NCI-H146 (cell line): ENCODE data around the gene MRPL43.

Experiments
- DNase-seq: peaks from one replicate; lab custom pipeline; 2025; lab: John Stamatoyannopoulos, UW

MRPL43 gene

GRCh38 chr10:101019440-101019703, 32.1 kb upstream of the MRPL43 start:
- no peak for DNase-seq

- peak; percentile 85 for DNase-seq
Observed at GRCh38 chr10:101018600-101019439, 31.5 kb upstream of the MRPL43 start.

GRCh38 chr10:101018118-101018599, 30.9 kb upstream of the MRPL43 start:
- no peak for DNase-seq

DNA sequence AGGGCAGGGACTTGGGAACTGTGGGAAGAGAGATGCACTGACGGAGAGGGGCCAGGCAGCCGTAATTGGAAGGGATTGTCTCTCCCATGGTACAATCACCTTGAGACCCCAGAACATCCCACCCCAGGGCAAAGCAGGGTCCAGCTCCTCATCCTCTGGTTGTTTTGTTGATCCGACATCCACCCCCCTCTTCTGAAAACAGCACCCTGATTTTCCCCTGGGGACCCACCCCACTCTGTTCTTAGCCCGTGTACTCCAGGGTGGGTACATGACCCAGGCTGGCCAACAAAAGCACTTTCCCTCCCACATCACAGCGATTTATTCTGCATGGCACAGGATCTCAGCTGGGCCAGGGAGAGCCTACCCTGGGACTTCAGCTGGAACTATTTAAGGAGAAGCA, 29.5 kb upstream of the MRPL43 start:
- DNase-seq: no peak

GRCh38 chr10:101015582-101015973, 28.3 kb upstream of the MRPL43 start:
- DNase-seq: no peak

GRCh38 chr10:101014966-101015581, 27.8 kb upstream of the MRPL43 start:
- DNase-seq: no peak

DNA sequence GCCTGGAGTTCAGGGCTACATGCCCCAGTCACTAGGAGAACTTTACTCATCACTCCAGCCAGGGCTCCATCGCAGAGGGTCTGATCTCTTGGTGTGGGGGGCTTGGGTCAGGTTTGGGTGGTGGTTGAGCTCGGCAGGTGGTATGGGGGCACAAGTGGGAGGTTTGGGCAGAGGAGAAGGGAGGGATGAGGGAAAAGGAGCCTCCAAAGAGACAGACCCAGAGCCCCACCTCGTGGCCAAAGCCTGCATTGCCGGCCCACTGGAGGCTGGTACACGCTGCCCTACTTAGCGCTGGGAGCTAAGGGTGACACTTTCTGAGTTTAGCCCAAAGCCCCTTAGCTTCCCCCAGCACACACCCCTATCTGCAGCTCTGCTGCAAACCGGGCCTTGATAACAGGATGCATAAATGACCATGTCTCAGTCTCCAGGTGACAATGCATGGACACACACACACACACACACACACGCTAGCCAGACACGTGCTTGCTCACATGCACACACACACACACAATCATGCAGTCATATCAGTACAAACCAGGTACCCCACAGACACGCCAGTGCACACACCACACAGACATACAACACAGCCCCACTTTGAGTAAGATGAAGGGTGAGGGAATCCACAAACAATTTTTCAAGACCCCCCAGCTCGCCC, 27.1 kb upstream of the MRPL43 start:
- peak; percentile 54 for DNase-seq

DNA sequence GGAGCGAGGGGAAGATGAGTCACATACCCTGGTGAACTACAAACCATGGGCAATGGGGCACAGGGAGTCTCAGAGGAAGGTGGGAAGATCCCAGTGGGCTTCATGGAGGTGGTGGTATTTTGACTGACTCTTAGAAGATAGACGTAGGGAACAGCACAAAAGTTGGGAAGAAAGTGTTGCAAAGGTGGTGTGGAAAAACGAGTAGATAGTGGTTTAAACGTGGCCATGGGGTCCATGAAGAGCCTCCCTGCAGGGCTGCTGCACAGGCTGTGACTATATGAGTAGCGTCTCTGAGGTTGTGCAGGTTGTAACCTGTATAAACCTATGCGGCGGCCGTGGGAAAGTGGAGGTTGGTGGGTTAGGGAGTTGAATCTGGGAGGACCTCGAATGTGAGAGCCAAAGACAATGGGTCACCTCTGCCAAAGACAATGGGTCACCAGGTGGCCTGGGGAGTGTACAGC, 26.1 kb upstream of the MRPL43 start:
- peak; percentile 16 for DNase-seq

DNA sequence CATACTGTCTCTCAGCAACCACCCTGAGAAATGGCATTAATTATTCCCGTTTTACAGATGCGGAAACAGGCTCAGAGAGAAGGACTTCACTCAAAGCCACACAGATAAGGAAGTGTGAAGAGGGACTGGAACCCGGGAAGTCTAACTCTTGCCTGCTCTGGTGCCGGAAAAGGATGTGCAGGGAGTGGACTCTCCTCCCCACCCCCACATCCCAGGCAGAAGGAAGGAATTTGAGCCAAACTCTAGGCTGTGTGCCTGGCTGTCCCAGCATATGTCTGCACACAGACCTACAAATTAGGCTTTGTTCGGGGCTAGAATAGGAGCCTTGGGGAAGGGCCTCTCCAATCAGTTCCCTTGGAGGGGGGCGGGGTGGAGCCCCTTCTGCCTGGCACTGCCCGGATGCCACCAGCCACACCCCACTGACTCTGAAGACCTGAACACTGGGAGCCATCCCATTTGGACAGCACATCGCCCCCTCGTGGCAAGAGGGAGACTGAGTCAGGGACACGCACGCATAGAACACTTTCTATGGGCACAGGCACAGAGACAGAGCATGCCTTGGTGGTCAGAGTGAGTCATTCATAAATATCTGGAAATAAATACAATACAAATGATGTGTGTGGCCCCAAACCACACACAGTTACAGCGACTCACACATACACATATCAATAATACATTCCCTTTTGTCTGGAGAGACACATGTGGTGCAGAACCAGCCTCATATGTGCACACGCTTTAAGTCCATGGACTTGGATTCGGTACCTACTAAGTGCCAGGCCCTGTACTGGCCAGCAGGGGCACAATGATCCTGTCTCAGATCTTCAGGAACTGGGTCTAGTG, 25.4 kb upstream of the MRPL43 start:
- DNase-seq: peak; percentile 73

- no peak for DNase-seq
Observed at GRCh38 chr10:101011517-101012423, 24.5 kb upstream of the MRPL43 start.

DNA sequence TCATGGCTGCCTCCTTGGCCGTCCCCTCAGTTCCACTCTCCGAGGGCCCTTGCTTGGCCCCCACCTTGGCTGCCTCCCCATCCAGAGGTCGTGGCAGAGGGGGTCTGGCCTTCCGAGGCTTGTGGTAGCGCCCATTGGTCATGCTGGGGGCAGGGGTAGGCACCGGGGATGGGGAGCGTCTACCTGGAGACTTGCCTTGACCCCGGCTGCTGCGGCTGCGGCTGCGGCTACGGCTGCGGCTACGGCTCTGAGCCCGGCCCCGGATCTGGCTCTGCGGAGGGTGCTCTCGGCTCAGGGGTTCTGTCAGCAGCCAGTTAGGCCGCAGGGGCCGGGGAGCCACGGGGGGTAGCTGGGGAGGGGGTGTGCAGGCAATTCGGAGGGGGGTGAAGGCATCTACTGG, 23.0 kb upstream of the MRPL43 start:
- DNase-seq: no peak

DNA sequence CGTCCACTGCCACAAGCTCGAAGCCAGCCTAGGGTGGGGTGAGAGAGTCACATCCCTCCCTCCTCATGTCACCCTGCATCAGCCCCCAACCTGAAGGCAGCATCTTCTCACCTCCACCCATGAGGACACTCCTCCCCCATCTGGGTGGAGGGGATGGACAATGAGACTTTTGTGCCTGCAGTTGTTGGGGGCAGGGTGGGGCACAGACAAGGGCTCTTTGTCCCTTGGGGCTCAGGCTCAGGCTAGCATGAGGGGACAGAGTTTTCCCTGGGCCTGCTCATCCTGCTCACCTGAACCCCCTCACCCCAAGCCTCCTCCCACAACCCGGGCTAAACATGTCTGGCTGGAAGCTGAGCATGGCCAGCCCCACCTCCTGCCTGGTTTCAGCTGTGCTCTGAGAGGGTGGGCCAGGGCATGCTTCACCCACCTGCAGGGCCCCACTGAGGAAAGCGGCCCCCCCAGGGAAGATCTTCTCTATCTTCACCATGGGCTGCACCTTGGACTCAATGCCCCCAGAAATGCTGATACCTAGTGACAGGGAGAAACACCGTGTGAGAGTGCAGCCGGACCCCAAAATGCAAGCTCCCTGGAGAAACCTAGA, 21.6 kb upstream of the MRPL43 start:
- DNase-seq: no peak

- no peak for DNase-seq
Observed at GRCh38 chr10:101007915-101008822, 20.9 kb upstream of the MRPL43 start.

- DNase-seq: no peak
Observed at GRCh38 chr10:101007099-101007711, 19.9 kb upstream of the MRPL43 start.

DNA sequence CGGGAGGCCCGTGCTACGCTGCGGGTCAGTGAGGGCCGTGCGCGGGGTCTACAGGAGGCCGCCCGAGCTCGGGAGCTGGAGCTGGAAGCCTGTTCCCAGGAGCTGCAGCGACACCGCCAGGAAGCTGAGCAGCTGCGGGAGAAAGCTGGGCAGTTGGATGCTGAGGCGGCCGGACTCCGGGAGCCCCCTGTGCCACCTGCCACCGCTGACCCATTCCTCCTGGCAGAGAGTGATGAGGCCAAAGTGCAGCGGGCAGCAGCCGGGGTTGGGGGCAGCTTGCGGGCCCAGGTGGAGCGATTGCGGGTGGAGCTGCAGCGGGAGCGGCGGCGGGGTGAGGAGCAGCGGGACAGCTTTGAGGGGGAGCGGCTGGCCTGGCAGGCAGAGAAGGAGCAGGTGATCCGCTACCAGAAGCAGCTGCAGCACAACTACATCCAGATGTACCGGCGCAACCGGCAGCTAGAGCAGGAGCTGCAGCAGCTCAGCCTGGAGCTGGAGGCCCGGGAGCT, 19.3 kb upstream of the MRPL43 start:
- no peak for DNase-seq

DNA sequence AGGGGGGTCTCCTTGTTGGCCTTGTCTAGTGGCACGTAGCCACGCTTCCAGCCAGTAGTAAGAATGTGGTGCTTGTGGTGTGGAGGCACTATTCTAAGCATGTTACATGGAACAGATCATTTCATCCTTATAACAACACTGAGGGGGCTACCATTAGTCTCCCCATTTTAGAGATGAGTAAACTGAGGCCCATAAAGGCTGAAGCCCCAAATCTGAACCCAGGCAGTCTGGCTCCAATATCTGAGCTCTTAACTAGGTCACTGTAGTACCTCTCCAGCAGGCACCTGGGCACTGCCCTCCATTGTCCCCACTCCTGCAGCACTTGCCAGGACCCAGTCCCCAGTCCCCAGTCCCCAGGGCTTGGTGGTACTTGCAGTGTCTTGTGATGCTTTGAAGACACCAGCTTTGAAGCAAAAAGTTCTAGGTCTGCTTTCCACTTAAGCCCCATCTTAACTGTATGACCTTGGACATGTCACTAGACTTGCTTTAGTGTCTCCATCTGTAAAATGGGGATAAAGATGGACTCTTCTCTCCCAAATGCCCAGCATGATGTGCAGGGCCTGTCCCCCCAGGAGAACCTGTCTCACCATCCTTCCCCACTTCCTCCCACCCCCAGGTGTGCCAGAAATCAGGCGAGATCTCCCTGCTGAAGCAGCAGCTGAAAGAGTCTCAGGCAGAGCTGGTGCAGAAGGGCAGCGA, 18.7 kb upstream of the MRPL43 start:
- no peak for DNase-seq

- no peak for DNase-seq
Observed at GRCh38 chr10:101005361-101005760, 18.1 kb upstream of the MRPL43 start.

DNA sequence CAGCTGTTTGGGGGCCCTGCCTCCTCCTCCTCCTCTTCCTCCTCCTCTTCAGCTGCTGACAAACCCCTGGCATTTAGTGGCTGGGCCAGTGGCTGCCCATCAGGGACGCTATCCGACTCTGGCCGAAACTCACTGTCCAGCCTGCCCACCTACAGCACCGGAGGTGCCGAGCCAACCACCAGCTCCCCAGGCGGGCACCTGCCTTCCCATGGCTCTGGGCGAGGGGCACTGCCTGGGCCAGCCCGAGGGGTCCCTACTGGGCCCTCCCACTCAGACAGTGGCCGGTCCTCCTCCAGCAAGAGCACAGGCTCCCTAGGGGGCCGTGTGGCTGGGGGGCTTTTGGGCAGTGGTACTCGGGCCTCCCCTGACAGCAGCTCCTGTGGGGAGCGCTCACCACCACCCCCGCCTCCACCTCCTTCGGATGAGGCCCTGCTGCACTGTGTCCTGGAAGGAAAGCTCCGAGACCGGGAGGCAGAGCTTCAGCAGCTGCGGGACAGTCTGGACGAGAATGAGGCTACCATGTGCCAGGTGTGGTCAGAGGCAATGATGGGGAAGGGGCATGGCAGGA, 16.4 kb upstream of the MRPL43 start:
- no peak for DNase-seq
